GM19328 (cell line): ENCODE results near the gene KIF26B.

Experiments used
- ATAC-seq: cut with Tn5 transposase; IDR thresholded peaks from one replicate; pipeline ENCODE4 v1.9.1; 2021; ENCODE audit warnings: mild to moderate bottlenecking, moderate library complexity; ENCODE audit not compliant: unreplicated experiment

KIF26B gene

GRCh38 chr1:245608271-245608670, 453.5 kb downstream of the KIF26B start:
- no peak for ATAC-seq

GRCh38 chr1:245609354-245610150, 454.8 kb downstream of the KIF26B start:
- ATAC-seq = no peak

DNA sequence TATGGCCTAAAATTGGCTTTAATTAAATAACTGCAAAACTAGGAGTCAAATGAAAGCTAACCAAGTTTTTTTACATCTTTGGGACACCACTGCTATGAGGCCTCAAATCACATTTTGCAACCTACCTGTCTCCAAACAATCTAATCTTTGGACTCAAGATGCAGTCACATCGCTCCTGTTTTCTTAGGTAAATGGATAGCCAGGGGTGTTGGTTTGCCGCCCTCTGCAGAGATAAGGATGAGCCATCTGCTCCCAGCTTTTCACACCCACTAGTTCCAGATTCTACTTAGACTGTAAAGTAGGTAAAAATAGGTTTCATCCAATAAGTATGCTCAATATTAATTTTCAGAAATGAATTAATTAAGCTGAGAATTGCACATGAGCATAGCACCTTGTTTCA, 456.5 kb downstream of the KIF26B start:
- no peak for ATAC-seq

DNA sequence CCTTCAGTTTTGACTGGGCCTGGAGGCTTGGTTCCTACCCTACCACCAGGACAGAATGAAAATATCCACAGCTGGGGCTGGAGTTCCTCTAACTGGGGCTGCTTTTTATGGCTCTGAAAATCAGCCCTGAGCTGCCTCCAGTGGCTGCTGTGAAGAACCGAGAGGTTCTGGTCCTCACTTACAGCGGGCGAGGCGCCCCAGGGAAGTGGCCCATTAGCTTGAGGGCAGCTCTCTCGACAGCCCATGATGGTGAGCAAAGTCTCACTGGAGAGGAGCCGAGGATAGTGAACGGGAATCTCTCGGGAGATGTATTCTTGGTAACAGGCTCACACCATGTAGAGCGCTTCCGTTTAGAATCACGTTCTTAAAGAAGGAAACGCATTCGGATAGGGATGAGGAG, 459.7 kb downstream of the KIF26B start:
- ATAC-seq = no peak

GRCh38 chr1:245615001-245615400, 460.2 kb downstream of the KIF26B start:
- ATAC-seq = no peak

DNA sequence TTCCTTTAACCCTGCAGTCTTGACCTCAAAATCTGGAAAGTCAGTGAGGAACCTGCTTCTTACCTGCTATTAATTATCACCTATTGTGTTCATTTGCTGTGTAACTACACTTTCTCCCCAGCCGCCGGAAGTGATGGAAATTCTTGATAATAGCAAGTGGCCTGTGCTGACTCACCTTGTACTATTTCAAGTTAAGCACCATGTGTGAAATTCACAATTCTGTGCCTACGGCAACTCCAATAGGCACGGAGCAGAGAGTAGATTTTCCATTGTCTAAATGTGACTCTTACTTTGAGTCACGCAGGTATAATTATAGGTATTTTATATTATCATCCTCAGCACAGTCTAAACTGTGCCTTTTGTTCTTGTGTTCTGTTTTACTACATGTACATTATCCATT, 466.8 kb downstream of the KIF26B start:
- ATAC-seq = no peak

- ATAC-seq = no peak
These were observed 467.7 kb downstream of the KIF26B start for GRCh38 chr1:245622332-245623014.

- no peak for ATAC-seq
These were observed 486.6 kb downstream of the KIF26B start for GRCh38 chr1:245641384-245641783.

- peak; percentile 21 for ATAC-seq
These were observed 490.6 kb downstream of the KIF26B start for GRCh38 chr1:245645406-245645805.

- ATAC-seq = peak; percentile 51
These were observed 491.1 kb downstream of the KIF26B start for GRCh38 chr1:245645894-245646293.

DNA sequence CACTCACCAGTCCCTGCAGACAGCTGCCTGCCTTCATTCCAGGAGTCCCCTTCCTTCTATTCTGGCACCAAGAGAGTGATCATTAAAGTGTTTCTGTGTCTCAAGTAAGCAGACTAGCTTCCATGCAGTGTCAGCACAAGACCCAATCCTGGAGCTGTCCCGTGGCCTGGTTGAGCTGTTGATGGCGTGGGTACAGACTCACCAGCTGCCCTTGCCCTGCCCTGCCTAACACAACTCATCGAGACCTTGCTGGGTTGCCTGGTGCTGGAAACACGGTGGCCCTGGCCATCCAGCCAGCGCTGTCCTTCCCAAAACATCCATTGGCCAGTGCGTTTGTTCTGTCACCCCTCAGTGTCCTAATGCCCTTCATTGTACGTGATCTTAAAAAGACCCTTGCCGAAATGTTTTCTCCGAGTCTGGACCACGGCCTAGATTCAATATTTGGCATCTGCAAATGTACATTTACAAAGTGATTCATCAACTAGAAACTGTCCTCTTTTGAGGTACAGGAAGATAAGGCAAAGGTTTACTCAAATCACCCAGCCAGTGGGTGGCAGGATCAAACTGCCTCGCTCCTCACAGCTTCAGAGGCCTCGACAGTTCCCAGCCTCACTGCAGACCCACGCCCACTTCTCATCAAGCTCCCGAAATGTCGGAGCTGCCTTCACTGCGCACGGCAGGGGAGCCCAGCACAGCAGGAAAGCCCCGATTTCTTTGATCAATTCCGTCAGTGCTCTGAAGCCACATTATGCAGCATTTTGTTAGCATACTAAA, 494.2 kb downstream of the KIF26B start:
- ATAC-seq = no peak

GRCh38 chr1:245649666-245650065, 494.9 kb downstream of the KIF26B start:
- ATAC-seq = no peak

DNA sequence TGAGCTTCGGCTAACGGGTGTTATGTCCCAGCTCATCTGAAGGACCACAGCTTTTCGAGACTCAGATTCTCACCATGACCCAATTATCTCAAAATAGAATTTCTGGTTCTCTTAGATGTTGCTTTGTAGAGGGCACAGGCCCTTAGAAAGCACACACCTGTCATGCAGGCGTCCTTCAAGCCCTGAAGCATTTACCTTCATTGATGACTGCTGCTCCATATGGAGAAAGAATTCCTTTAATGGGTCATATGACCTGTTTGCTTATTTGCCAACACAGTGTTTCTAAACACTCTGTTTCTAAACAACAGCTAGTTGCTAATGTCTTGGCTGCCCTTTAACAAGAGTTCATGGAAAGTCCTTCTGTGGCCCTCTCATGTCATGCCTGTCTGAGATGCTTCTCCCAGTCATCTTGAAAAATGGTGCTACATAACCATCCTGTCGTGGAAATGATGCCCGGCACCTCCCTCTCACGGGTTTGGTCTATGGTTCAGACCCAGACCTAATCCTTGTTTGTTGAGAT, 495.7 kb downstream of the KIF26B start:
- no peak for ATAC-seq

DNA sequence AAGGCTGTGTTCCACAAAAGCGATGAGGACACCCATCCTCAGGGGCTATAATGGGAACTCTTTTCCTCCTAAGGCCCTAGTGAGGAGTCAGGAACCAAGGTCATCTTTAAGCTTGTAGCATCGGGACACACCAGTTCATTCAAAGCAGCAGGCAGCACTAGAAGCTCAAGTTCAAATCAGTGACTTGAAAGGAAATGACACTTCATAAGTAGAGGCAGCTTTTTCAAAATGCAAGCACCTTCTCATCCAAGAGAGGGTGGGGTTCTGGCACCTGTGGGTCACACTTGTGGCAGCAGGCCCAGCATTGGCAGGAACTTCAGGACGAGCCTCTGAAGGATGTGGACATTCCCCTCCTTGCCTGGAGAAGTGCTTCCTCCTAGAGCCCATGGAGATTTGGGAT, 496.3 kb downstream of the KIF26B start:
- no peak for ATAC-seq

DNA sequence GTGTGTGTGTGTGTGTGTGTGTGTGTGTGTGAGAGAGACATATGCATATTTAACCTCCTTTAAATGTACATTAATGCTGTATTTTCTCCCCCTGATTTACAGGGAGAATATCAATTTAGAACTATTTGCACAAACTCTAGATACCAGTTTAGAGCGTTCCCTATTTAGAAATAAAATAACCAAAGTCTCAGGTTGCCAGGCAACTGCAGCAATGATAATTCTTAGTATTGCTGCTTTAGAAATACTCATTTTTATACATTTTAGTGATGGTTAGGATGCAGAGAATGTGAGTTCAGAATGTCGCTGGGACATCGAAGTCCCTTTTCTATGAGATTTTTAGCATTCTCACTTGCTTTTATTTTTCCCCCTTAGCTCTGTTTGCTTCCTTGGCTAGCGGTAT, 497.3 kb downstream of the KIF26B start:
- no peak for ATAC-seq

DNA sequence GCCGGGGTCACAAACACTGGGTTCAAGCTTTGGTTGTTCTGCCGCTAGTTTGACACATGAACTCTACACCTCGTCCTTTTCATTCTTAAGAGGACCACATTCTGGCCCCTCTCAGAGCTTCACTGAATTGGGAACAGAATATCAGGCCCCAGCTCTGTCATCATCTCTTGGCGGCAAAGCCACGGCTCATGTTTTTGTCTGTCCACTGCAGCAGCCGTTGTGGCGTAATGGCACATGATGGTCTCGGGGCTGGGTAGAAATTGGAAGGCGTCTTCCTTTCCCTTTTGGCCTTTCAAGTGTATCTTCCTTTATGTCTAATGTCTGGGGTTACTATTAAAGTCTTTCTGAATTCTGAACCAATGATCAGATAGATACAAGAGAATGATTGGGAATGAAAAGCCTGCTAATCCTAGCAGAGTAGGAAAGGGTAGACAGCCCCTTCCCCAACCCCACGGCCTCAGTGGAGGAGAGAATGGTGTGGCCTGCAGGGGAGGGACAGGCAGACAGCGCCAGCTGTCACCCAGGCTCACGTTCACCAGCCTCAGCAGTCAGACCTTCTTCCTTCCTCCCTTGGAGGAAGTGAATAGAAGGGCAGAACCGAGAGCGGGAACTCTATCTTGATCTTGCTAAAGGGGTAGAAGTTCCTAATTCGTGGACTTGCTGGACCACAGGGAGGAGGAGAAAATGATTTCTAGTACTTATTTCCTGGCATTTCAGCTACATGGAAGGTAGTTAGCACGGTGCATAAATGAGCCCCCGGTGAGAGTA, 498.1 kb downstream of the KIF26B start:
- no peak for ATAC-seq

GRCh38 chr1:245654460-245655050, 499.8 kb downstream of the KIF26B start:
- no peak for ATAC-seq

- ATAC-seq = no peak
These were observed 501.5 kb downstream of the KIF26B start for GRCh38 chr1:245656189-245656717.

- ATAC-seq = no peak
These were observed 502.6 kb downstream of the KIF26B start for GRCh38 chr1:245657371-245657770.

GRCh38 chr1:245663373-245663772, 508.6 kb downstream of the KIF26B start:
- ATAC-seq = no peak
